Stomach smooth muscle (tissue), 2 donors: ENCODE data around the gene GRHL1.

Source experiments
- H3K27ac ChIP-seq: one replicate; pipeline ENCODE4 v1.7.0; 2013; ENCODE audit warnings: mild to moderate bottlenecking, low read length, inconsistent platforms
- H3K27me3 ChIP-seq, 2 donors: one replicate each; pipeline ENCODE4 v1.7.0; 2013; ENCODE audit warnings: low read length in 2 of 2; ENCODE audit not compliant: insufficient read depth in 2 of 2, control insufficient read depth in 1 of 2
- H3K36me3 ChIP-seq, 2 donors: one replicate each; pipeline ENCODE4 v1.7.0; 2013; ENCODE audit warnings: low read length in 2 of 2; ENCODE audit not compliant: control insufficient read depth in 2 of 2, insufficient read depth in 2 of 2
- H3K4me1 ChIP-seq: one replicate; pipeline ENCODE4 v1.7.0; 2013; ENCODE audit warnings: low read length; ENCODE audit not compliant: control insufficient read depth, insufficient read depth
- H3K4me3 ChIP-seq, 2 donors: one replicate each; pipeline ENCODE4 v1.7.0; 2013; ENCODE audit warnings: low read length in 2 of 2
- H3K9ac ChIP-seq, 2 donors: one replicate each; pipeline ENCODE4 v1.7.0; 2013; ENCODE audit warnings: low read length in 2 of 2, mild to moderate bottlenecking in 1 of 2
- H3K9me3 ChIP-seq, 2 donors: one replicate each; pipeline ENCODE4 v1.7.0; 2013; ENCODE audit warnings: low read length in 2 of 2; ENCODE audit not compliant: control insufficient read depth in 2 of 2
- donor health status: healthy.
- donor health status: Pancreatic carcinoma.

GRHL1 gene

DNA sequence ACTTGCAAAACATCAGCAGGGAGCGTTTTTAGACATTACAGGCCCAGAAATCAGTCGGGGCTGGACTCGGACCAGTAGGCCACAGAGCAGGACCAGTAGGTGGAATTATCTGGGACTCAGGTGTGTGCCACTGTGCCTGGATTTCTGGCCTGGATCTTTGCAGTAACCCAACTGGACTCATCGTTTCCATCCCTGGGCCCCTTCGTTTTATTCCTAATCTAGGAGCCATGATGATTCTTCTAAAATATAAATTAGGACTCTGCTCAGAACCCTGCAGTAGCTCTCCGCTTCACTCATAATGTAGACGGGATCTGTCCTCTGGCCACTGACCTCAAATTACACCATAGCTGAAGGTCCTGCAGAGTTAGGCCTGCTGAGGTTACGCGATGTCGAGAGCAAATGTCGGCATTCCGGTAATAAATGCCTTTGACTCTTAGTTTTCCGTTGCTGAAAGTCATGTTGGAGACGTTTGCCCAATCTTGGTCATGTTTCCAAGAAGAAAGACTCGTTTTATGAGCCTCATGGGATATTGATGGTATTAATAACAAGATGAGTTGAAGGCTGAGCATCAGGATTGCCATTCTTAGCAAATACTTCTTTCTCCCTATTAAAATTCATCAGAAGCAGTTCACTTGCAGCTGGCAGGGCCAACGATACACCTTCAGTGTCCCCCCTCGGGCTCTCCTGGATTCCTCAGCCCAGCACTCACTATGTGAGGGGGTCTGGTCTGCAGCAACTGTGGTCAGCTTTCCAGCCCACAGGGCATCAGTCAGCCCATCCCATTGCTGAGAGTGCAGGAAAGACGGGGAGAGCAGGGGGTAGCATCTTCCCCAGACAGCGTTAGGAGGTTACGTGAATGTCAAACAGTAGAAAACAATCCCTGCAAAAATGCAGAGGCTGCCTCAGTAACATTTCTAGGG is 52.0 kb downstream of the GRHL1 start:
- no peaks in the 10 kb centered on the region for H3K9me3 ChIP-seq
- no peaks in the 10 kb centered on the region for H3K36me3 ChIP-seq
- H3K4me3 ChIP-seq: no peak overlapping the region
- H3K4me1 ChIP-seq: peaks cover 19% of the 10 kb centered on the region
- no peaks in the 10 kb centered on the region for H3K27me3 ChIP-seq
- H3K27ac ChIP-seq: no peak overlapping the region
- H3K9ac ChIP-seq: no peak overlapping the region

DNA sequence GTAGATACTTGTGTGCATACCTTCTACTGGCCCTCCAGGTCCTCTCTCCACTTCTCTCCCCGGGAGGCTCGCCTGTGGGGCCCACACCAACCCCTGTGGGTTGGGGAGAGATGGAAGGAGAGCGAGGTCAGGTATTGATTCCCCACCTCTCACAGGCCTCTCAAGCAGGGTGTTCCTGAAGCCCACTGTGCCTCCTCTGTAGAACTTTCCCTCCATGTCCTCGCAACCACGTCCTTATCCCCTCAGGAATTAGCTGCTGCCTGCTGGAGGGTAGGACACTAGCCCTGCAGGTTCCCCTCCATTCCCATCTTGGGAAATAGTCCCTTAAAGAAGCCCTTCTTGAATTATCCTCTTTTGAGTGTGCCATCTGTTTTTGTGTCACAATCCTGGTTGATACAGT is 52.9 kb downstream of the GRHL1 start:
- Histone ChIP-seq H3K9ac (no peak overlapping the region), H3K27me3 (no peaks in the 10 kb centered on the region), H3K9me3 (no peaks in the 10 kb centered on the region), H3K36me3 (no peaks in the 10 kb centered on the region), H3K4me1 (peaks cover 24% of the 10 kb centered on the region), H3K27ac (no peak overlapping the region), H3K4me3 (no peak overlapping the region)

DNA sequence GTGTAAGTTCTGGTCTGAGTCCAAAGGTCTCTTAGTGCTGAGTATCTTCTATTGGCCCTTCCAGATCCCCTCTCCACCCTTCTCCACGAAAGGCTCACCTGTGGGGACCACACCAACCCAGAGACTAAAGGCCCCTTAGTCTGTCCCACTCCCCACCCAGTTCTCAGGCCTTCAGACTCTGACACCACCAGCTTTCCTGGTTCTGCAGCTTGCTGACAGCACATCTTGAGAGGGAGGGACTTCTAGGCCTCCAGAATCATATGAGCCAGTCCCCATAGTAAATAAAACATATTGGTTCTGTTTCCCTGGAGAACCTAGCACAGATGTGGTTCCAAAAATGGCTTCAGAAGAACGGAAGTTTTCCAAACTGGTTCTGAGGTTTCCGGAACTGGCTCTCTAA is 53.3 kb downstream of the GRHL1 start:
- Histone ChIP-seq H3K4me1 (peaks cover 28% of the 10 kb centered on the region), H3K9ac (no peak overlapping the region), H3K36me3 (no peaks in the 10 kb centered on the region), H3K27ac (no peak overlapping the region), H3K27me3 (no peaks in the 10 kb centered on the region), H3K4me3 (no peak overlapping the region), H3K9me3 (no peaks in the 10 kb centered on the region)

DNA sequence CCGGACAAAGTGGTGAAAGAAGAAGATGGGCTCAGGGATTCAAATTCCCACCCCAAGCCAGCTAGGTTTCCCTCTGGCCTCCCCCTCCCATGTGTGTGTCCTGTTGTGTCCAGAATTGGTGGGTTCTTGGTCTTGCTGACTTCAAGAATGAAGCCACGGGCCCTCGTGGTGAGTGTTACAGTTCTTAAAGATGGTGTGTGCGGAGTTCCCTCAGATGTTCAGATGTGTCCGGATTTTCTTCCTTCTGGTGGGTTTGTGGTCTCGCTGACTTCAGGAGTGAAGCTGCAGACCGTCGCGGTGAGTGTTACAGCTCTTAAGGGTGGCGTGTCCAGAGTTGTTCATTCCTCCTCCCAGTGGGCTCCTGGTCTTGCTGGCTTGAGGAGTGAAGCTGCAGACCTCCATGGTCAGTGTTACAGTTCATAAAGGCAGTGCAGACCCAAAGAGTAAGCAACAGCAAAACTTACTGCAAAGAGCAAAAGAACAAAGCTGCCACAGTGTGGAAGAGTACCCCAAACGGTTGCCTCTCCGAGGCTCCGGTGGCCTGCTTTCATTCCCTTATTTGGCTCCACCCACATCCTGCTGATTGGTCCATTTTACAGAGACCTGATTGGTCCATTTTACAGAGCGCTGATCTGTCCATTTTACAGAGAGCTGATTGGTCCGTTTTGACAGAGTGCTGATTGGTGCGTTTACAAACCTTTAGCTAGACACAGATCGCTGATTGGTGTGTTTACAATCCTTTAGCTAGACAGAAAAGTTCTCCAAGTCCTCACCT is 54.2 kb downstream of the GRHL1 start:
- no peaks in the 10 kb centered on the region for H3K27me3 ChIP-seq
- no peak overlapping the region for H3K27ac ChIP-seq
- H3K9ac ChIP-seq: no peak overlapping the region
- H3K9me3 ChIP-seq: no peaks in the 10 kb centered on the region
- H3K4me3 ChIP-seq: no peak overlapping the region
- peaks cover 37% of the 10 kb centered on the region for H3K4me1 ChIP-seq
- H3K36me3 ChIP-seq: no peaks in the 10 kb centered on the region

DNA sequence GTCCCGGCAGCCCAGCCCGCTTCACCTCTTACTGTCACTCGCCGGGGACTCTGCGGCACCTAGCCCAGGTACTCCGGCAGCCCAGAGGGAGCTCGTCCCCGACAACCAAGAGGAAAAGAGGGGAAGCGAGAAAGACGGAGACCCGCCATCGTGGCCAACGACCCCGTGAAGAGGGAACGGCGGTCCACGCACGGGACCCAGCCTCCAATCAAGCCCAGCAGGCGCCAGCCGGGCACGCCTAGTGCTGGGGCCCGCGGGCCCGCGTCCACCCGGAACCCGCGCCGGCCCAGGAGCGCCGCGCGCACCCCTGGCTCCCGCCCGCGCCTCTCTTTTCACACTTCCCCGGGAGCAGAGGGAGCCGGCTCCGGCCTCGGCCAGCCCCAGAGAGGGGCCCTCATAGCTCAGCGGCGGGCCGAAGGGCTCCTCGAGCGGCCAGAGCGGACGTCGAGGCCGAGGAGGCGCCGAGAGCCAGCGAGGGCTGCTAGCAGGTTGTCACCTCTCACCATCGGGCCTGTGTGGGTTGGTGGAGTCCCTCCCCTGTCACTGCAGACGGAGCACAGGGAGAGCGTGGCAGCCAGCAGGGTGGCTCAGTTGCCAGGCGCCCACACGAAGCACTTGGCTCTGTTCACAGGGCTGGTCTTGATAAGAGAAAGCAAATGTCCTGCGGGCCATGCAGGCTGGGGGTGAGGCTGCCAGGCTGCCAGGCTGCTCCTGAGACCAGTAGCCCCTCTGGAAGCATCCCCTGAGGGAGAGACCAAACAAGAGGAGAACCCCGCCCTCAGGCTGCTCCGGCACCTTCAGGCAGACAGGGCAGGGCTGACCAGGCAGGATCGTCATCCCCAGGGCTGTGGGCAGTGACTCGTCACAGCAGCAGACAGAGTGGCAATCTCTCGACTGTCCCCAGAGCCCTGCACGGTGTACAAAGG is 55.0 kb downstream of the GRHL1 start:
- H3K27ac ChIP-seq: peak overlapping the region; percentile 2
- H3K9ac ChIP-seq: no peak overlapping the region
- H3K4me1 ChIP-seq: peaks cover 38% of the 10 kb centered on the region

DNA sequence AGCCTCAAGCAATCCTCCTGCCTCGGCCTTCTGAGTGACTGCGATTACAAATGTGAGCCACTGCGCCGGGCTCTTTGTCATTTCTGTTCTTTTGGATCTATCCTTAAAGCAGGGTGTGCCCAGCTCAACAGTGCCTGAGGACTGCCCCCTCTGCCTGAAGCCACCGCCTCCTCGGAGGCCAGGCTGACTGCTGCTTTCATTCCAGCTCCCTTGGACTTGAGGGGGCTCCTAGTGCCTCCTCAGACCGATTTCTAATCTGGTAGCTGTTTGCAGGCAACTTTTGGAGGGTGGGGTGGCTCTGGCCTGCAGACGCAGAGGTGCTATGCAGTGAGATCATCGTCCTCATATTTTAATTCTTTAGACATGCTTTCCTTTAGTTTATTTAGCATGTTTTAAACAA is 55.9 kb downstream of the GRHL1 start:
- H3K9ac ChIP-seq: no peak overlapping the region
- H3K4me3 ChIP-seq: no peak overlapping the region
- H3K36me3 ChIP-seq: no peaks in the 10 kb centered on the region
- H3K9me3 ChIP-seq: no peaks in the 10 kb centered on the region
- H3K4me1 ChIP-seq: peaks cover 38% of the 10 kb centered on the region
- peak overlapping the region; percentile 37 for H3K27ac ChIP-seq
- no peaks in the 10 kb centered on the region for H3K27me3 ChIP-seq

More for the DNA sequence above, 55.0 kb downstream of the GRHL1 start:
- no peak overlapping the region for H3K4me3 ChIP-seq
- no peaks in the 10 kb centered on the region for H3K27me3 ChIP-seq
- H3K9me3 ChIP-seq: no peaks in the 10 kb centered on the region
- no peaks in the 10 kb centered on the region for H3K36me3 ChIP-seq

DNA sequence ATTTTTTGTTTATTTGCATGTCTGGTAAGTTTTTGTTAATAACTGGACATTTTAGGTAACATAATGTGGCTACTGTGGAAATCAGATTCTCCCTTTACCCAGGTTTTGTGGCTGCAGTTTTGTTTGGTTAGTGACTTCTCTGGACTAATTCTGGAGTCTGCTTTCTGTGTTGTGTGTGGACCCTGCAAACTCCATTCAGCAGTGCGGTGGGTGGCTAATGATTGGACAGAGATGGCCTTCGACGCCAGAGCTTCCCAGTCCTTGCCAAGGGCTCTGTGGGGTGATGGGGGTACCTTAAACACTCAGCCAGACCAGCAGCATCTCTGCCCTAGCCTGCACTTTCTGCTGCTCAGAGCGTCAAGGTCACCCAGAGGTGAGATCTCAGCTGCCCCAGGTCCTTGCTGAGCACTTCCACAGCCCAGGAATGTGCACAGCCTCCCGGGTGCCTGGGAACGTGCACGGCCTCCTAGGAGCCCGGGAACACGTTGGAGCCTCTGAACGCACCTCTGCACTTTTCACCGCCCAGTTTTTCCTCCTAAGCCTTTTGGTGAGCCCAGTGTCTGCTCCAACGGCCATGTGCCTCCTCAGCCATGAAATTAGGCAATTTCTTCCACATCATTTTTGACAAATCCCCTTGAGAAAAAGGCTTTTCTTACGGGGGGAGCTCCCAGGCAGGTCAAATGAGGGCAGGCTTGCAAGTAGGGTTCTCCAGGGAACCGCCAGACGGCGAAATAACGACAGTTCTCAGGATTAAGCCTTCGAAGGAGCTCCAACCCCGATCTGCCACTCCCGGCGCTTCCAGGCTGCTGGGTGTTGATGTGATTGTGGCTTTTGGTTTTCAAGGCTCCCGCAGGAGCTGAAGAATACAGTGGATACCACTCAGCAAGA is 56.7 kb downstream of the GRHL1 start:
- no peak overlapping the region for H3K9ac ChIP-seq
- no peaks in the 10 kb centered on the region for H3K9me3 ChIP-seq
- H3K27ac ChIP-seq: peak overlapping the region; percentile 37

DNA sequence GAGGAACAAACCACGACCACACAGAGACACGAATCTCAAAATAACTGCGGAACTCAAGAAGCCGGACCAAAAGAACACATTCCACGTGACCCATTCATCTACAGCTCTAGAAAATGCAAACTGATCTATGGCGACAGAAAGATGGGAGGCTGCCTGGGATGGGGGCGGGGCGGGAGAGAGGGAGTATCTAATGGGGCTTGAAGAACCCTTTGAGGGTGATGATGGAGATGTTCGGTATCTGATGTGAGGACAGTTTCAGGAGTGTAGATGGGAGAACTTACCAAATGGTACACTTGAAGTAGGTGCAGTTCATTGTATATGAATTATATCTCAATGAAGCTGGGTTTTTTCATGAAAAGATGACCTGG is 57.3 kb downstream of the GRHL1 start:
- H3K4me1 ChIP-seq: peaks cover 38% of the 10 kb centered on the region
- H3K27ac ChIP-seq: no peak overlapping the region
- H3K9ac ChIP-seq: no peak overlapping the region
- H3K4me3 ChIP-seq: no peak overlapping the region
- no peaks in the 10 kb centered on the region for H3K27me3 ChIP-seq
- H3K9me3 ChIP-seq: no peaks in the 10 kb centered on the region
- no peaks in the 10 kb centered on the region for H3K36me3 ChIP-seq

More for the DNA sequence above, 56.7 kb downstream of the GRHL1 start:
- H3K4me1 ChIP-seq: peaks cover 38% of the 10 kb centered on the region
- H3K27me3 ChIP-seq: no peaks in the 10 kb centered on the region
- H3K36me3 ChIP-seq: no peaks in the 10 kb centered on the region
- H3K4me3 ChIP-seq: no peak overlapping the region

DNA sequence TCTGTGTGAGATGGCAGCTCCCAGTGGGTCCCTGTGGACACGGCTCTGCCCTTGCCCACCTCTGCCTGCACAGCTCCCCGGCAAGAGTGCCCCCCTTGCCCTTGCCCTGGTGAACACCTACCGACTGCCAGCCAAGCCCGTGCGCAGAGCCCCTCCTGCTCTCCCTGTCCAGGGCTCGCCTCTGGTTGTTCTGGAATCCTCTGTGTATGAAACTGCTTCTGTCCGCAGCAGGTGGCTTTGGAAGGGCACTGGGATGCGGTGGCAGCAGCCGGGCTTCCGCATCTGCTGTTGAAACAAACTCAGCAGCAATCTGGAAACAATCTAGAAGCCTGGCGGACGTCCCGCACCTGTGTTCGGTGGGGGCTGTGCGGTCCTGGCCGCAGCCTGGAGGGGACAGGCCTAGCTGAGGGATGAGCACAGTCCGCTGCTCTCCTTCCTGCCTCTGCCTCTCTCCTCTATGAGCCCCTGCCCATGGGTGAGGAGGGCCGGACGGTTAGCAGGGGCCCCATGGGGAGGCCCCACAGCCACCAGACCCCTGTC is 57.8 kb downstream of the GRHL1 start:
- peak overlapping the region; percentile 64 for H3K27ac ChIP-seq
- H3K9ac ChIP-seq: peak overlapping the region in 1 of 2 donors; percentile 29
- peaks cover 37% of the 10 kb centered on the region for H3K4me1 ChIP-seq
- no peaks in the 10 kb centered on the region for H3K36me3 ChIP-seq
- H3K4me3 ChIP-seq: no peak overlapping the region
- no peaks in the 10 kb centered on the region for H3K9me3 ChIP-seq
- H3K27me3 ChIP-seq: no peaks in the 10 kb centered on the region
